IPS-20b (cell line): ENCODE results near the gene DHCR24.
"Not testable (repeated sequence)": the region's sequence is repeated elsewhere in the genome, so short reads cannot be mapped to it uniquely, and the experiment has no call there.

ENCODE experiments used
- H3K27ac ChIP-seq: one replicate; pipeline ENCODE4 v1.5.1; 2013; ENCODE audit warnings: low read length
- H3K27me3 ChIP-seq: 2 replicates; pipeline ENCODE4 v1.6.1; 2013; ENCODE audit warnings: mild to moderate bottlenecking, low read length, inconsistent platforms; ENCODE audit not compliant: insufficient read depth
- H3K36me3 ChIP-seq: 2 replicates; pipeline ENCODE4 v1.6.1; 2013; ENCODE audit warnings: low read depth, mild to moderate bottlenecking, inconsistent platforms, low read length, moderate library complexity; ENCODE audit not compliant: insufficient read depth
- H3K4me1 ChIP-seq: 2 replicates; pipeline ENCODE4 v1.6.1; 2013; ENCODE audit warnings: mild to moderate bottlenecking, control low read depth, inconsistent platforms, low read length, moderate library complexity; ENCODE audit not compliant: insufficient read depth
- H3K4me3 ChIP-seq: 2 replicates; pipeline ENCODE4 v1.5.1; 2013; ENCODE audit warnings: mild to moderate bottlenecking, low read length, inconsistent platforms
- H3K9ac ChIP-seq: 2 replicates; pipeline ENCODE4 v1.6.1; 2013; ENCODE audit warnings: low read depth, mild to moderate bottlenecking, inconsistent platforms, low read length, moderate library complexity
- H3K9me3 ChIP-seq: 2 replicates; pipeline ENCODE4 v1.6.1; 2013; ENCODE audit warnings: mild to moderate bottlenecking, low read depth, low read length, inconsistent platforms; ENCODE audit not compliant: insufficient read depth

The DHCR24 gene

DNA sequence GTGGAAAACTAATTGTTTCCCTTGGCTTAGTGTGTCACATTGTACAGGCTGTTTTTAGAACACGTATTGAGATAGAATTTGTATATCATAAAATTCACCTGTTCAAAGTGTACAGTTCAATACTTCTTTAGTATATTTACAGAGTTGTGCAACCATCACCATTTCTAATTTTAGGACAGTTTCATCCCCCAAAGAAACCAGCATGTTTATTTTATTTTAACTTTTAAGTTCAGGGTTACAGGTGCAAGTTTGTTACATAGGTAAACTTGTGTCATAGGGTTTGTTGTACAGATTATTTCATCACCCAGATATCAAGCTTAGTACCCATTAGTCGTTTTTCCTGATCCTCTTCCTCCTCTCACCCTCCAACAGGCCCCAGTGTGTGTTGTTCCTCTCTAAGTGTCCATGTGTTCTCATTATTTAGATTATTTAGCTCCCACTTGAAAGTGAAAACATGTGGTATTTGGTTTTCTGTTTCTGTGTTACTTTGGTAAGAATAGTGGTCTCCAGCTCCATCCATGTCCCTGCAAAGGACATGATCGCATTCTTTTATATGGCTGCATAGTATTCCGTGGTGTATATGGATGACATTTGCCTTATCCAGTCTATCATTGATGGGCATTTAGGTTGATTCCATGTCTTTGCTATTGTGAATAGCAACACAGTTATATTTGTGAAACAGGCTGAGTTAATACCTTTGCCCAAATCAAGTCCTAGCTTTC is 35.2 kb upstream of the DHCR24 start:
- no peaks in the 10 kb centered on the region for H3K9me3 ChIP-seq
- H3K27me3 ChIP-seq, result no peaks in the 10 kb centered on the region
- no peak overlapping the region for H3K4me3 ChIP-seq
- H3K36me3 ChIP-seq, result no peaks in the 10 kb centered on the region
- no peak overlapping the region for H3K27ac ChIP-seq
- H3K4me1 ChIP-seq, result peaks cover 4% of the 10 kb centered on the region; the same call in 1 of the 2 replicates
- no peak overlapping the region for H3K9ac ChIP-seq

DNA sequence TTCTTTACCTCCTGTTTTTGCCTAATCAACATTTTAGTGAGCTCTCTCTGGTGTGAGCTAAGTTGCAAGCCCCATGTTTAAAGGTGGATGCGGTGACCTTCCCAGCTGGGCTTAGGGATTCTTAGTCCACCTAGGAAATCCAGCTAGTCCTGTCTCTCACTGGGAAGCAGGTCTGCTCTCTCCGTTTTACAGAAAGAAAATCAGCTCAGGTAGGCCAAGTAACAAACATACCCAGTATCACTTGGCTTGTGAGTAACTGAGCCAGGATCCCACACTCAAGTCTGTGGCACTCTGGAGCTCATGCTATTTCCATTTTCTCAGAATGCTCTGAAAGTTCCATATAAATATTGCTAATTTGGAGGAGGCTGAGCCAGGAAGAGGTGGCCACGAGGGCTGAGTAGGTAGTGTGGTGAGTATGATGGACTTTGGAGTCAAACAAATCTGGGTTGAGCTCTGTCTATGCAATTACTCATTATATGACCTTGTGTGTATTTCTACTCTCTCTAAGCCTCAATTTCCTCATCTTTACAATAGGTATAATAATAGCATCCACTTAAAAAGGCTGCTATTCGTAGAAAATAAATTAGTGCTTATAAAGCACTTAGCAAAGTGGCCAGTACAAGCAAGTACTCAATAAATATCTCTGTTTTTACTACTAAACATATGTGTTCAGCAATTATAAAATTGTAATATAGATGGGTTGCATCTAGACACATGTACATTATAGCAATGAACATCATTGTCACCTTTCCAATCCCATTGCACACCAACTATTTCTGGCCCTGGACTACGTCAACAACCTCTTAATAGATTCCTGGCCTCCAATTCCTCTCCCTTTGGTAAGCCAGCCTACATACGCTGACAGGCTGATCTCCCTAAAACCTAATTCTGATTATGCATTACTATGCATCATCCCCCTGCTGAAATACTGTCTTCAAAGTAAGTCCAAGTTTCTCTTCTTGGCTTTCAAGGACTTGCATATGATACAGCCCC is 32.7 kb upstream of the DHCR24 start:
- H3K4me1 ChIP-seq, result peaks cover 7% of the 10 kb centered on the region; the same call in 1 of the 2 replicates
- H3K9me3 ChIP-seq, result no peaks in the 10 kb centered on the region
- no peak overlapping the region for H3K27ac ChIP-seq
- H3K36me3 ChIP-seq, result no peaks in the 10 kb centered on the region
- no peak overlapping the region for H3K9ac ChIP-seq
- H3K4me3 ChIP-seq, result no peak overlapping the region
- no peaks in the 10 kb centered on the region for H3K27me3 ChIP-seq

DNA sequence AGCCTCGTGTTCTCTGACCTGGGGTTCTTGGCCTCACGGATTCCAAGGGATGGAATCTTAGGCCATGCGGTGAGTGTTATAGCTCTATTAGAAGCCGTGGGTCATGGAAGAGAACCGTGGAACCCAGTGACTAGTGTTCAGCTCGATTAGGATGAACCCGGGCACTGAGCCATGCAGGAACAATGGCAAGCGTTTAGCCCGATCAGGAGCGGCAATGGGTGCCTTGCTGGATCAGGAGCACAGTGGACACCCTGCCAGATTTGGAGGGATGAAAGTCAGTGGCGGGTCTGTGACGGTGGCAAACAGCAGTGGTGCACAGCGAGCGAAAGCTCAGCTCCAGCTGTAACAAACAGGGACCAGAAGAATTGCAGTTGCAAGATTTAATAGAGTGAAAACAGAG is 24.1 kb upstream of the DHCR24 start:
- H3K27me3 ChIP-seq, H3K4me1 ChIP-seq, H3K9ac ChIP-seq, H3K4me3 ChIP-seq, H3K9me3 ChIP-seq, H3K27ac ChIP-seq, H3K36me3 ChIP-seq: not testable (repeated sequence)

DNA sequence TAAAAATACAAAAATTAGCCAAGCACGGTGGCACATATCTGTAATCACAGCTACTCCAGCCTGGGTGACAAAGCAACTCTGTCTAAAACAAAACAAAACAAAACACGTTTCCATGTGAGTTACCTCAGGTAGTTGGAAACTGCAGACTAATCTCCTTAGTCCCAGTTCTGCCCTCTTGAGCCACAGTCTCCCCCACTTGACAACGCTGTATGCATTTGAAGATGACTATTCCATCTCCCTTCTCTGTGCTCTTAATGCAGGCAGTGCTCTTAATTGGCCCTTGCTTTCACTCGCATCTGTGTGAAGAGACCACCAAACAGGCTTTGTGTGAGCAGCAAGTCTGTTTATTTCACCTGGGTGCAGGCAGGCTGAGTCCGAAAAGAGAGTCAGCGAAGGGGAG is 19.6 kb upstream of the DHCR24 start:
- Histone ChIP-seq H3K36me3 (no peaks in the 10 kb centered on the region), H3K4me1 (peaks cover 9% of the 10 kb centered on the region; the same call in 1 of the 2 replicates), H3K9me3 (no peaks in the 10 kb centered on the region)

DNA sequence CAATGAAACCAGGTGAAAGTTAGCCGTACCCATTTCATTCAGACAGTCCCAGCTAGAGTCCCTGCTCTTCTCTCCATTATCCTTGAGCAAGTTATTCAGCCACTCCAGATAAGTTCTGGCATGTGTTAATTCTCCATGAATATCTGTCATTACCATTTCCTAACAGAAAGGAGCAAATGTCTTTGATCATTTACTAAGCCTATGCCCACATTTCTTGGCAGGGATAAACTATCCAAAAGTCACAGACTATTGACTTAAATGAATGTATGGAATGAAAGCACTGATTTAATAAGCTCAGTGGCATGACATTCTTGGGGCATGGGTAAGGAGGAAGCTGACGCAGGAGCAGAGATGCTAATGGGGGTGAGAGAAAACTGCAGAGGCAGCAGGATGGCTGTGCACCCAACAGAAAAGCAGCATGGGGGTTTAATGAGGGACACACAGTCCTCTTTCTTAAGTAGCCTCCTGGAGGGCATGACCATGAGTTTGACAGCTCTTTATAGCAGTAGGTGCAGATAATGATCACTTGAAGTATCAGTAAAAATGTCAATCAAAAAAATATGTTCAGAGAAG is 17.6 kb upstream of the DHCR24 start:
- Histone ChIP-seq H3K4me1 (peaks cover 9% of the 10 kb centered on the region; the same call in 1 of the 2 replicates), H3K27me3 (no peaks in the 10 kb centered on the region), H3K36me3 (no peaks in the 10 kb centered on the region), H3K9me3 (no peaks in the 10 kb centered on the region), H3K4me3 (no peak overlapping the region), H3K9ac (no peak overlapping the region), H3K27ac (no peak overlapping the region)

More for the DNA sequence above, 19.6 kb upstream of the DHCR24 start:
- H3K27ac ChIP-seq, result no peak overlapping the region
- H3K9ac ChIP-seq, result no peak overlapping the region
- H3K27me3 ChIP-seq, result no peaks in the 10 kb centered on the region
- no peak overlapping the region for H3K4me3 ChIP-seq

DNA sequence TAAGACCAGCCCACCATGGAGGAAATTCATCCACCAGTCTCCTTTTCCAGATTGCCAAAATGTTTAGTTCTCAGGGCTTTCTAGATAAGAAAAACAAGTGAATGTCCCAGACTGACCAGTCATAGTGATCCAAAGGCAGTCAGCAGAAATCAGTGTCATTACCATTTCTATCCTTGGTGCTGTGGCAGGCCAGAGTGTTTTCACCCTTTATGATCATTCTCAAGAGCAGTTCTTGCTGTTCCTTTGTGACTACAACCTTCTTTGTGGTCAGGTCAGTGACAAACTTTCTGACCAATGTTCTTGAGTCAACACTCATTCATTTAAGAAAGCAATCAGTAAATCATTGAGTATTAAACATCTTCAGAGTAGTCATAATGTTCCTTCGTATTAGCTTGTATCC is 7.3 kb upstream of the DHCR24 start:
- H3K4me1 ChIP-seq, result no peaks in the 10 kb centered on the region
- H3K9ac ChIP-seq, result no peak overlapping the region
- H3K27me3 ChIP-seq, result no peaks in the 10 kb centered on the region
- no peaks in the 10 kb centered on the region for H3K9me3 ChIP-seq
- no peaks in the 10 kb centered on the region for H3K36me3 ChIP-seq
- no peak overlapping the region for H3K27ac ChIP-seq
- no peak overlapping the region for H3K4me3 ChIP-seq

DNA sequence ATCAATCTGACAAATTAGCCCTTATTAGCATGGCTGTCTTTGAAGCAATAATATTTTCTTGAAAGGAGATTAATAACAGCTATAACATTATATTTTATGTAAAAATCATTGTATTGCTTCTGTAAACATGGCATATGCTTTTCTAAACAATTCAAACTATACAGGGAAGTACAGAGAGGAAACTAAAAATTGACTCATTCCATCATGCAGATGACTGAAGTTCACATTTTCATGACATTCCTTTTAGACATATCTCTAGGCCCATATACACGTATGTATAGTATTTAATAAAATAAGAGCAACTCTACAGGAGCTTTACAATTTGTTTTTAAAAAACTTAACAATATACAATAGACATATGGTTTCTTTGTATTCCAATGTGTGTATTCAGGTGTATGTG is 5.6 kb upstream of the DHCR24 start:
- H3K9me3 ChIP-seq, result no peaks in the 10 kb centered on the region
- no peaks in the 10 kb centered on the region for H3K36me3 ChIP-seq
- no peak overlapping the region for H3K9ac ChIP-seq
- H3K4me1 ChIP-seq, result peaks cover 9% of the 10 kb centered on the region; the same call in 1 of the 2 replicates
- no peak overlapping the region for H3K4me3 ChIP-seq
- H3K27ac ChIP-seq, result no peak overlapping the region
- no peaks in the 10 kb centered on the region for H3K27me3 ChIP-seq

DNA sequence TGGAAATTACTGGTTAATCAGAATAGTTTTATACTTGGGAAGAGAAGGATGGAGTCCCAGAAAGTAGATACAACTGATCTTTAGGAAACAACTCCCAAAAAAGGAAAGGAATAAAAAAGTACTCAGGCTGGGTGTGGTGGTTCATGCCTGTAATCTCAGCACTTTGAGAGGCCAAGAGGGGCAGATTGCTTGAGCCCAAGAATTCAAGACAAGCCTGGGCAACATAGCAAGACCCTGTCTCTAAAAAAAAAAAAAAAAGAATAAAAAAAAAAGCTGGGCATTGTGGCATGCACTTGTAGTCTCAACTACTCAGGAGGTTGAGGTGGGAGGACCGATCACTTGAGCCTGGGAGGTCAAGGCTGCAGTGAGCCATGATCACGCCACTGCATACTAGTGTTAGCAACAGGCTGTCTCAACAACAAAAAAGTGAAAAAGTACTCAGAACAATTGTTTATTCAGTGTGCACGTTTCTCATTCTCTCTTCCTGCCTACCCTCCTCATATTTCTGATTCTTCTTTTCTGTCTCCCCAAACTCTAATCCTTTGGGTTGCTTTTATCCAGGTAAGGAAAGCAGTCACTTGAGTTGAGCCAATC is 2.2 kb upstream of the DHCR24 start:
- H3K27ac ChIP-seq, result no peak overlapping the region
- H3K4me1 ChIP-seq, result peaks cover 15% of the 10 kb centered on the region; the same call in 1 of the 2 replicates

DNA sequence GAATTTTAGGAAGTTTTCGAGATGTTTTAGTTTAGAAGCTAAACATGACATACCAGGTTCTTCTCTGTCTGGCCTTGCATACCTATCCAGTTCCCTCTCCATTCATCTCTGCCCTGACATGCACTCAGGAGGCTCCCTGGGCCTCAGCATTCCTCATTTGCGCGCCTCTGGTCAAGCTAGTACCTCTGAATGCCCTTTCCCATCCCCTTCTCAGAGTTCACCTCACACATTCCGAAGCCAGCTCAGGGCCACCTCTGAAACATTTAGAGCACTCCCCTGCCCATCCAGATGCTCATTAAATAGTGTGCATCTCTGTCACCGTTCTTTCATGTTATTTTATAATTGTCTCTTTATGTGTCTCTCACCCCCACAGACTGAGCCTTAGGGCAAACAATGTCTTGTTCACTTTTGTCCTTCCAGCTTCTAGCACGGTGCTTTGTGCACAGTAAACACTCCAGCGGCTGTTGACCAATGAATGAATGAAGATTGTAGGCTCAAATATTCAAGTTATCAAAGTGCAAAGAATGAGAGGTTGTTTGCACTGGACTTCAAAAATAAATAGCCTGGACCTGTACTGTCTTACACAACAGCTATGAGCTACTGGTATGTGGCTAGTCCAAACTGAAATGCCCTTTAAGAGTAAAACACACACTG is 1.2 kb upstream of the DHCR24 start:
- Histone ChIP-seq H3K27me3 (no peaks in the 10 kb centered on the region), H3K9ac (peak overlapping the region; percentile 86; the same call in 1 of the 2 replicates), H3K9me3 (no peaks in the 10 kb centered on the region), H3K4me1 (peaks cover 17% of the 10 kb centered on the region; the same call in 1 of the 2 replicates), H3K27ac (no peak overlapping the region), H3K36me3 (peaks cover 25% of the 10 kb centered on the region), H3K4me3 (peak overlapping the region; percentile 94)

More for the DNA sequence above, 2.2 kb upstream of the DHCR24 start:
- H3K9me3 ChIP-seq, result no peaks in the 10 kb centered on the region
- H3K4me3 ChIP-seq, result no peak overlapping the region
- H3K9ac ChIP-seq, result no peak overlapping the region
- H3K27me3 ChIP-seq, result no peaks in the 10 kb centered on the region
- H3K36me3 ChIP-seq, result peaks cover 14% of the 10 kb centered on the region; the same call in 1 of the 2 replicates

DNA sequence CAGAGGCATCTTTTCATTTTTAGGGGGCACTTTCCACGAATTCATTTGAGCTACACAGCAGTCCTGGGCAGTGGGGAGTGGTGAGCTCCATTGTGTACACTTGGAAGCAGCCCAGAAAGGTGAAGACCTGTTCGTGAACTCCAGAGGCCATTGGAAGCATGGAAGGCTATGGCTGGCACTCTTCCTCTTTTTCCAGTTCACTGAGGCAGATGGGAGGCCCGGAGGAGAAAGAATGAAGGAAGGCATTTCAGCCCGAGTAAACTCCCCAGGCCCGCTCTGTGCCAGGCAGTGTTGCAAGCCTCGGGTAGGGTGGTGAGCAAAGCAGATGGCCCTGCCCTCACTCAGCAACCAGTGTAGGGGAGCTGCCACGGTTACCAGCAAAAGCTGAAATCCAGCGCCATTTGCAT is 673 bp upstream of the DHCR24 start:
- peaks cover 30% of the 10 kb centered on the region for H3K36me3 ChIP-seq
- H3K4me1 ChIP-seq, result peaks cover 17% of the 10 kb centered on the region; the same call in 1 of the 2 replicates
- no peaks in the 10 kb centered on the region for H3K27me3 ChIP-seq
- H3K9me3 ChIP-seq, result no peaks in the 10 kb centered on the region
- H3K4me3 ChIP-seq, result peak overlapping the region; percentile 94
- H3K9ac ChIP-seq, result peak overlapping the region; percentile 86; the same call in 1 of the 2 replicates
- peak overlapping the region; percentile 87 for H3K27ac ChIP-seq
